H7 (cell line): ENCODE measurements around the gene OCEL1. TPM values are rescaled to one million over a fixed set of nuclear protein-coding genes. Genes with fewer than 3 reads are reported as not detected.
"Not testable (repeated sequence)": the region's sequence is repeated elsewhere in the genome, so short reads cannot be mapped to it uniquely, and the experiment has no call there.

ENCODE experiments used
- DNase-seq: peaks from one replicate; pipeline ENCODE4 v3.0.0; 2012
- H3K27me3 ChIP-seq: 2 replicates; pipeline ENCODE4 v1.6.0; 2011; ENCODE audit warnings: mild to moderate bottlenecking, low read length; ENCODE audit not compliant: control insufficient read depth, insufficient read depth
- H3K36me3 ChIP-seq: replicated peaks from 2 replicates; pipeline ENCODE4 v1.5.1; 2011; ENCODE audit warnings: low read length; ENCODE audit not compliant: control insufficient read depth, insufficient read depth
- H3K4me3 ChIP-seq: 2 replicates; pipeline ENCODE4 v1.5.1; 2011; ENCODE audit warnings: low read depth, mild to moderate bottlenecking, control low read depth, low read length, moderate library complexity; ENCODE audit not compliant: insufficient read depth
- total RNA-seq: library from RNA; depleted of rRNA; stranded (reverse); fragments of >200 nt; shearing (Covaris generic); gene quantifications from 2 replicates; pipeline ENCODE4 v1.2.3, GENCODE V29; 2014; rRNA removed

The OCEL1 gene, protein sequence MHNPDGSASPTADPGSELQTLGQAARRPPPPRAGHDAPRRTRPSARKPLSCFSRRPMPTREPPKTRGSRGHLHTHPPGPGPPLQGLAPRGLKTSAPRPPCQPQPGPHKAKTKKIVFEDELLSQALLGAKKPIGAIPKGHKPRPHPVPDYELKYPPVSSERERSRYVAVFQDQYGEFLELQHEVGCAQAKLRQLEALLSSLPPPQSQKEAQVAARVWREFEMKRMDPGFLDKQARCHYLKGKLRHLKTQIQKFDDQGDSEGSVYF
- 13.0 and 18.3 TPM in 2 replicates for total RNA-seq

GRCh38 chr19:17226002-17226933 is at the start of gene OCEL1:
OCEL1 (plus strand) TSS chr19:17226226; CDS start chr19:17226248, 22 bp downstream.
- Histone ChIP-seq H3K4me3 (peak within 1 kb of the TSS; percentile 83), H3K27me3 (no peaks in the 10 kb centered on the region), H3K36me3 (peaks cover 4% of the 10 kb centered on the region)
- DNase-seq: peak; percentile 98

DNA sequence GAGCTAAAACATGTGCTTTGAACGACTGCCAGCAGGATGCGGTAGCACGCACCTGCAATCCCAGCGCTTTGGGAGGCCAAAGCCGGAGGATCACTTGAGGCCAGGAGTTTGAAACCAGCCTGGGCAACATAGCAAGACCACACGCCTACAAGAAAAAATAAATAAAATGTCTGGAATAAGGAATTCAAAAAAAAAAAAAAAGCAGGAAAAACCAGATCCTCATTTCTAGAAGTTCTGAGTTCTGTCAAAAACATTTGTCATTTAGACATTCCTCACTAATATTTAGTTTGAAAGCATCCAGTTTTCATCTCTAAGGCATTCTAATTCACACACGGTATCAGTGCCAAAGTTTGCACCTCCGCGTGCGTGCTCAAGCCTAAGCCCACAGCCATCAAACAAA is 47.7 kb upstream of the OCEL1 start:
- DNase-seq: no peak
- Histone ChIP-seq H3K27me3 (no peaks in the 10 kb centered on the region), H3K4me3 (no peak overlapping the region)

DNA sequence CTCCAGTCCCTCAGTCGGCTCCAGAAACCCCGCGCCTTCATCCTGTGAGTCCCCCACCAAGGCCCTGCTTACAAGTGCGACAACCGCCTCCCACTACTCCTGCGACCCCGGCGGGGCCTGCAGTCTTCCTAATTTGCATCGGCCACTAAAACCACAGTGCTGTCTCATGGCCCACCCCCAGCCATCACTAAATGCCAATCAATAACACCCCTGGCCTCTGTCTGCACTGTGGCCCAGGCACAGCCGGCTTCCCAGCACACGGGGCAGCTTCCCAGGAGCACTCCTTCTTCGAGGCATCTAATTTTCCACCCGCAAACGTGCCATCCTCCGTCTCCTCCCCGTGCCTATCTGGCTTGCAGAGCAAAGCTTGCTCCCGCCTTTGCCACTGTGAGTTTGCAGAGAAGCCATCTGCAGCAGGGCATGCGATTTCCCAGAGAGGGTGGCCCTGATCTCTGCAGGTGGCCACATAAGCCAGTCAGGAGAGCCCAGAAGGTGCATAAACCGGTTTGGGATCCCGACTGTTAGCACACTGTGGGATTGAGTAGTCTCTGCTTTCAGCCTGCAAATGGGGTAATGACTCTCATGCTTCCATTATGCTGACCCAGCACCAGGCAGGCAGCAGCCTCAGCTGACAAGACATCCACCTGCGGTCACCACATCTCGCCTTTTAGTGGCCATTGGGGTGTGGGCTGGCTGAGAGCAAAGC is 44.9 kb upstream of the OCEL1 start:
- H3K36me3 ChIP-seq: peaks cover 4% of the 10 kb centered on the region
- no peaks in the 10 kb centered on the region for H3K27me3 ChIP-seq
- peak; percentile 82 for DNase-seq
- H3K4me3 ChIP-seq: no peak overlapping the region

More for the DNA sequence above, 47.7 kb upstream of the OCEL1 start:
- H3K36me3 ChIP-seq: peaks cover 5% of the 10 kb centered on the region

GRCh38 chr19:17183271-17183761 is 42.7 kb upstream of the OCEL1 start:
- no peak for DNase-seq
- no peaks in the 10 kb centered on the region for H3K27me3 ChIP-seq
- no peak overlapping the region for H3K4me3 ChIP-seq
- peaks cover 9% of the 10 kb centered on the region for H3K36me3 ChIP-seq

GRCh38 chr19:17183858-17184321 is 42.1 kb upstream of the OCEL1 start:
- no peak for DNase-seq
- no peak overlapping the region for H3K4me3 ChIP-seq
- no peaks in the 10 kb centered on the region for H3K27me3 ChIP-seq
- H3K36me3 ChIP-seq: peaks cover 9% of the 10 kb centered on the region

GRCh38 chr19:17184371-17184841 is 41.6 kb upstream of the OCEL1 start:
- no peak overlapping the region for H3K4me3 ChIP-seq
- no peaks in the 10 kb centered on the region for H3K27me3 ChIP-seq
- peaks cover 12% of the 10 kb centered on the region for H3K36me3 ChIP-seq
- DNase-seq: no peak

GRCh38 chr19:17185590-17185989 is 40.4 kb upstream of the OCEL1 start:
- H3K36me3 ChIP-seq: peaks cover 12% of the 10 kb centered on the region
- no peaks in the 10 kb centered on the region for H3K27me3 ChIP-seq
- H3K4me3 ChIP-seq: no peak overlapping the region
- DNase-seq: no peak

- H3K36me3 ChIP-seq: peaks cover 21% of the 10 kb centered on the region
- not testable (repeated sequence) for H3K27me3 ChIP-seq, DNase-seq, H3K4me3 ChIP-seq
These were observed 34.3 kb upstream of the OCEL1 start for GRCh38 chr19:17191736-17192135.

DNA sequence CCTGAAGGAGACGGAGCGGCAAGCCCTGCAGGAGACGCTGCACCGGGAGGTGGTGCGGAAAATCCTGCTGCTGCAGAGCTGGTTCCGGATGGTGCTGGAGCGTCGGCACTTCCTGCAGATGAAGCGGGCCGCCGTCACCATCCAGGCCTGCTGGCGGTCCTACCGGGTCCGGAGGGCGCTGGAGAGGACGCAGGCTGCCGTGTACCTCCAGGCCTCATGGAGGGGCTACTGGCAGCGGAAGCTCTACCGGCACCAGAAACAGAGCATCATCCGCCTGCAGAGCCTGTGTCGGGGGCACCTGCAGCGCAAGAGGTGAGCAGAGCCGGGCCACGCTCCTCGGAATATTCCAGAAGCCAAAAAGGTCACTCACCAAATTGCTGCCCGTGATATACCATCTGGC is 33.3 kb upstream of the OCEL1 start:
- Histone ChIP-seq H3K36me3 (peaks cover 17% of the 10 kb centered on the region), H3K4me3 (no peak overlapping the region), H3K27me3 (no peaks in the 10 kb centered on the region)
- no peak for DNase-seq

GRCh38 chr19:17194608-17195007 is 31.4 kb upstream of the OCEL1 start:
- H3K4me3 ChIP-seq: no peak overlapping the region
- DNase-seq: no peak
- H3K36me3 ChIP-seq: peaks cover 15% of the 10 kb centered on the region
- H3K27me3 ChIP-seq: no peaks in the 10 kb centered on the region

GRCh38 chr19:17195106-17195505 is 30.9 kb upstream of the OCEL1 start:
- H3K36me3 ChIP-seq: peaks cover 15% of the 10 kb centered on the region
- H3K4me3 ChIP-seq: no peak overlapping the region
- DNase-seq: no peak
- H3K27me3 ChIP-seq: no peaks in the 10 kb centered on the region

DNA sequence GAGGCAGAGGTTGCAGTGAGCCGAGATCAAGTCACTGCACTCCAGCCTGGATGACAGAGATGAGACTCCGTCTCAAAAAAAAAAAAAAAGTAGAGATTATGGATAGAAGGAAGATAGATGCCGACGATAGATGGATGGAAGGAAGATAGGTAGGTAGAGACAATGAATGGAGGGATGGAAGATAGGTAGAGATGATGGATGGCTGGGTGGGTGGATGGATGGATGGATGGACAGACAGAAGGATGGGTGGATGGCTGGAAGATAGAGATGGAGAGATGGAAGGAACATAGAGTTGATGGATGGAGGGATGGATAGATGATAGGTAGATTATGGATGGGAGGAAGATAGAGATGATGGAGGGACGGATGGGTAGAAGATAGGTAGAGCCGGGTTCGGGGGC is 29.4 kb upstream of the OCEL1 start:
- Histone ChIP-seq H3K4me3 (no peak overlapping the region), H3K36me3 (peaks cover 21% of the 10 kb centered on the region), H3K27me3 (no peaks in the 10 kb centered on the region)
- no peak for DNase-seq

- peaks cover 28% of the 10 kb centered on the region for H3K36me3 ChIP-seq
These were observed 28.4 kb upstream of the OCEL1 start for GRCh38 chr19:17197666-17198065.

GRCh38 chr19:17200408-17201079 is 25.5 kb upstream of the OCEL1 start:
- DNase-seq: no peak
- H3K27me3 ChIP-seq: no peaks in the 10 kb centered on the region
- peaks cover 23% of the 10 kb centered on the region for H3K36me3 ChIP-seq
- no peak overlapping the region for H3K4me3 ChIP-seq

More at GRCh38 chr19:17197666-17198065, 28.4 kb upstream of the OCEL1 start:
- Histone ChIP-seq H3K4me3 (no peak overlapping the region), H3K27me3 (no peaks in the 10 kb centered on the region)
- no peak for DNase-seq
